ENCODE data around the gene RAB34. TPM values are rescaled to one million over a fixed set of nuclear protein-coding genes. Genes with fewer than 3 reads are reported as not detected.
A peak's percentile ranks its signal among the peaks of the same experiment; 100 is the strongest.

The RAB34 gene
- total RNA-seq, 1 donor from 2014 or later, result 128 TPM

DNA sequence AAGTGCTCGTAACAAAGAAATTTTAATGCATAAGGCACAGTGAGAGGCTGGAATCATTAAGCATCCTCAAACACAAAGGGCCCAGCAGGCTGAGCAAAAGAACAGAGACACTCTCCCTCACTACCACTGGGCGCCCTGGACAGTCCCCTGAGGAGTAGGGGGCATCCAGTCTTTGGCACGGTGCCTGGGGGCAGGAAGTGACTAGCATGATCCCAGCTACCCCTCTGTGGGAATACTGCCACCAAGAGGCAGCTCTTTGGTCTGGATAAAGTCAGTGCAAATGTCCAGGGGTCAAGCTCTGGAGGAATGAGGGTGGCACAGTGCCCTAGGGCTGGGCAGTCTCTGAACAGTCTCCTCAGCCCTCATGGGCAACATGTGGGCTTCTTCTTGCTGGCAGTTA is 3.4 kb downstream of the RAB34 start:
- no peak for DNase-seq (ENCODE audit: low spot score)
- no peak overlapping the region for H3K27ac Mint-ChIP-seq (ENCODE audit: unreplicated experiment)
- no peak overlapping the region for H3K4me3 Mint-ChIP-seq (ENCODE audit: unreplicated experiment)
- no peaks in the 10 kb centered on the region for H3K27me3 Mint-ChIP-seq (ENCODE audit: low read depth)
- H3K4me1 Mint-ChIP-seq (ENCODE audit: low read depth), result peaks cover 57% of the 10 kb centered on the region
- no peaks in the 10 kb centered on the region for H3K9me3 Mint-ChIP-seq (ENCODE audit: low read depth)
- peak; percentile 16 for TF ChIP-seq CTCF (IDR thresholded peaks at IDR 0.05)
- H3K36me3 Mint-ChIP-seq (ENCODE audit: low read depth), result peaks cover 16% of the 10 kb centered on the region

- Mint-ChIP-seq H3K36me3 (ENCODE audit: low read depth) (peaks cover 16% of the 10 kb centered on the region), H3K27ac (ENCODE audit: unreplicated experiment) (peak overlapping the region; percentile 72), H3K27me3 (ENCODE audit: low read depth) (no peaks in the 10 kb centered on the region), H3K4me3 (ENCODE audit: unreplicated experiment) (no peak overlapping the region), H3K9me3 (ENCODE audit: low read depth) (no peaks in the 10 kb centered on the region), H3K4me1 (ENCODE audit: low read depth) (peaks cover 44% of the 10 kb centered on the region)
- TF ChIP-seq CTCF (IDR thresholded peaks at IDR 0.05), result no peak
- DNase-seq (ENCODE audit: low spot score), result no peak
Observed at GRCh38 chr17:28712705-28713415, 4.8 kb downstream of the RAB34 start.

GRCh38 chr17:28712032-28712704 is 5.5 kb downstream of the RAB34 start:
- Mint-ChIP-seq H3K27me3 (ENCODE audit: low read depth) (no peaks in the 10 kb centered on the region), H3K27ac (ENCODE audit: unreplicated experiment) (peak overlapping the region; percentile 99), H3K36me3 (ENCODE audit: low read depth) (peaks cover 16% of the 10 kb centered on the region), H3K4me1 (ENCODE audit: low read depth) (peaks cover 44% of the 10 kb centered on the region), H3K4me3 (ENCODE audit: unreplicated experiment) (peak overlapping the region; percentile 89), H3K9me3 (ENCODE audit: low read depth) (no peaks in the 10 kb centered on the region)
- TF ChIP-seq CTCF (IDR thresholded peaks at IDR 0.05), result no peak
- no peak for DNase-seq (ENCODE audit: low spot score)

DNA sequence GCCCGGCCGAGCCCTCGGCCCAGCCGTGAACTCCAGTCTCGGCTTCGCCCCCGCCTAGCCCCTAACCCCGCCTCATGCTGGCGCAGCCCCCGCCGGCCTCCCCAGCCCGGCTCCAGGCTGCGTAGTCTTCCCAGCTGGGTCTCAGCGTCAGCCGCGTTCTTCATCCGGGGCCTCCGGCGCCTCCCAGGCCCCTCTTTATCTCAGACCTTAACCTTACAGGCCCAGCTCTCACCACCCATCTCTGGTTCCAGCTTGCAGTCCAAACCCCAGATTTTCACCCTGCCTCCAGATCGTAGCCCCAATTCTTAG is 6.0 kb downstream of the RAB34 start, which contains the start of gene PROCA1:
PROCA1 (minus strand) TSS at position 166 of the 309 bp plus-strand sequence. CDS start 228 bp downstream, outside the sequence.
- peak within 1 kb of the TSS; percentile 89 for H3K4me3 Mint-ChIP-seq (ENCODE audit: unreplicated experiment)
- H3K4me1 Mint-ChIP-seq (ENCODE audit: low read depth), result peaks cover 43% of the 10 kb centered on the region
- no peaks in the 10 kb centered on the region for H3K27me3 Mint-ChIP-seq (ENCODE audit: low read depth)
- peaks cover 16% of the 10 kb centered on the region for H3K36me3 Mint-ChIP-seq (ENCODE audit: low read depth)
- DNase-seq (ENCODE audit: low spot score), result no peak
- no peaks in the 10 kb centered on the region for H3K9me3 Mint-ChIP-seq (ENCODE audit: low read depth)
- no peak for TF ChIP-seq CTCF (IDR thresholded peaks at IDR 0.05)
- H3K27ac Mint-ChIP-seq (ENCODE audit: unreplicated experiment), result peak within 1 kb of the TSS; percentile 99

DNA sequence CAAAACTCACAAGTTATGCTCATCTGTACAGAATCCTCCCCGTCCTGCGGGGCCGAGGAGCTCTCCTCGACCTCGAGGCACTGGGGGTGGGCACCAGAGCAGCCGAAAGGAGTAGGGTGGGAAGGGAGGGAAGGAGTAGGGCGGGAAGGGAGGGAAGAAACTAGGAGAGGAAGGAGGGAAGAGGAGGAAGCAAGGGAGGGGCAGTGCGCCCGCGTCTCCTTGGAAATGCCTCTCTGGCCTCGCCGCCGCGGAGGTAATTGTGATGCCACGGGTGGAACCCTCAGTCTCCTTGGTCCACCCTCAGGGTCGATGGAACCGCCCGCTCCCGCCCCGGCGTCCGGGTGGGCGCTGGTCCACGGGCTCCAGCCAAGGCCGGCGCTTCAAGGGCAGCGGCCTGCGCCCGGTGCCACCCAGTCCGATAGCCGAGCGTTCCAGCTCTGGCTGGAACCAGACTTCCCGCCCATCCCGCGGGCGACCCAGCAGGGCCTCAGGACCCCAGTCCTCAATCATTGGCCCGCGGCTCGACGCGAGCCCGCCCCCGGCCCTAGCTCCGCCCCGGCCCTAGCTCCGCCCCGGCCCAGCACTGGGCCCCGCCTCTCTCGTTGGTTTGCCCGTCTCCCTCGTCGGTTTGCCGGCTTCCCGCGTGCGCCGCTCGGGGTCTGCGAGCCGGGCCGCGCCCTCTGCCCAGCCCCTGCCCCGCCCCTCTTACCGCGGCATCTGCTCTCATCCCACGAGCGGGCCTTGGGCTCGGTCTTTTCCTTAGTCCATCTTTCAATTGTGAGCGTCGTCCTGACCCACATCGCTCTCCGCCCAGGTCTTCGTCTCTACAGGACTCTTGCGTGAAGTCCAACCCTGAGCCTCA is 6.6 kb downstream of the RAB34 start:
- Mint-ChIP-seq H3K27ac (ENCODE audit: unreplicated experiment) (peak overlapping the region; percentile 99), H3K27me3 (ENCODE audit: low read depth) (no peaks in the 10 kb centered on the region), H3K4me3 (ENCODE audit: unreplicated experiment) (peak overlapping the region; percentile 89)

More for the DNA sequence above, 6.6 kb downstream of the RAB34 start:
- no peaks in the 10 kb centered on the region for H3K9me3 Mint-ChIP-seq (ENCODE audit: low read depth)
- peaks cover 16% of the 10 kb centered on the region for H3K36me3 Mint-ChIP-seq (ENCODE audit: low read depth)
- peaks cover 38% of the 10 kb centered on the region for H3K4me1 Mint-ChIP-seq (ENCODE audit: low read depth)
- DNase-seq (ENCODE audit: low spot score), result peak; percentile 96
- TF ChIP-seq CTCF (IDR thresholded peaks at IDR 0.05), result no peak

Data from chondrocyte (in vitro differentiated cells).